Endothelial cell of hepatic sinusoid (primary cell): ENCODE data around the gene PNPO.

Experiments used
- in situ Hi-C: cut with HindIII; loops from 2 replicates; pipeline ENCODE4 v1.10.0; 2017; ENCODE audit warnings: low sequenced_read_pairs

Gene PNPO

GRCh38 chr17:47994724-47995123 is 53.4 kb downstream of the PNPO start:
- in situ Hi-C loops = loop anchor here (5.0 kb wide), 2 partner anchors 52 to 68 kb away; partner anchors contain the start of gene PNPO

- in situ Hi-C loops = loop anchor here (5.0 kb wide), 1 partner anchor 67 kb away; no protein-coding TSS in a partner anchor
Observed at GRCh38 chr17:47995241-47995935, 54.0 kb downstream of the PNPO start.

- in situ Hi-C loops = loop anchor here (5.0 kb wide), 1 partner anchor 66 kb away; no protein-coding TSS in a partner anchor
Observed at GRCh38 chr17:47996201-47996600, 54.8 kb downstream of the PNPO start.

- in situ Hi-C loops = loop anchor here (5.0 kb wide), 1 partner anchor 65 kb away; no protein-coding TSS in a partner anchor
Observed at GRCh38 chr17:47997586-47997985, 56.2 kb downstream of the PNPO start.

GRCh38 chr17:47998044-47998443 is 56.7 kb downstream of the PNPO start:
- in situ Hi-C loops = loop anchor here (5.0 kb wide), 1 partner anchor 64 kb away; no protein-coding TSS in a partner anchor
